GM12872 (cell line): Measurements from ENCODE around the gene NPAS3.

ENCODE experiments used
- CTCF ChIP-seq: IDR thresholded peaks from 3 replicates; pipeline ENCODE4 v1.5.1; 2011; ENCODE audit warnings: low read depth, mild to moderate bottlenecking, low read length, moderate library complexity; ENCODE audit not compliant: insufficient read depth

NPAS3 gene

GRCh38 chr14:33545696-33546095 is 607.0 kb downstream of the NPAS3 start:
- TF ChIP-seq CTCF = no peak

GRCh38 chr14:33548606-33549005 is 609.9 kb downstream of the NPAS3 start:
- TF ChIP-seq CTCF = no peak

GRCh38 chr14:33551963-33552362 is 613.3 kb downstream of the NPAS3 start:
- no peak for TF ChIP-seq CTCF

- TF ChIP-seq CTCF = no peak
Measured at GRCh38 chr14:33553706-33554278, 615.1 kb downstream of the NPAS3 start.

- no peak for TF ChIP-seq CTCF
Measured at GRCh38 chr14:33554988-33555387, 616.3 kb downstream of the NPAS3 start.

GRCh38 chr14:33555710-33556350 is 617.2 kb downstream of the NPAS3 start:
- TF ChIP-seq CTCF = no peak

GRCh38 chr14:33556382-33557121 is 617.9 kb downstream of the NPAS3 start:
- no peak for TF ChIP-seq CTCF
